Measurements from ENCODE around the gene APH1B. TPM values are rescaled to one million over a fixed set of nuclear protein-coding genes. Genes with fewer than 3 reads are reported as not detected.
A peak's percentile ranks its signal among the peaks of the same experiment; 100 is the strongest.

APH1B gene
- total RNA-seq, 1 donor from 2014 or later: 17.0 TPM

DNA sequence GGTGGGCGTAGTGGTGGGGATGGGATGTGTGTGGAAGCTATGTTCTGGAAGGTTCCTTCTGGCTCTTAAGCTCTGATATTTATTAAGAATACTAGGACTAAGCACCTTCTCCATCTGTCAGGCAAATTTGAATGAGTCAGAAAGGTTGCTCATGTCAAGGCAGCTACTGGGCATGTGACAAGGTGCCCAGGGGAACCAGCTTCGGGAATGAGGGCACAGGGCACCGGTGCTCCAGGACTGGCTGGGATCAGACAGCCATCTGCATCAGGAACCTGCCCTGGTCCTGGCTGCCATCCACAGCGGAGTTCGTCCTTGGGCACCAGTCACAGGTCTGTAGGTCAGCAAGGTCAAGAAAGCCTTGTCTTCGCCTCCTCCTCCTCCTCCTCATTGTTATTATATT, 71.8 kb downstream of the APH1B start:
- Histone ChIP-seq H3K9me3 (no peaks in the 10 kb centered on the region), H3K36me3 (no peaks in the 10 kb centered on the region), H3K4me1 (peaks cover 0 to 22% of the 10 kb centered on the region in 2 donors), H3K27me3 (no peaks in the 10 kb centered on the region), H3K4me3 (no peak overlapping the region), H3K27ac (peak overlapping the region; percentile 65 to 66)
- DNase-seq (ENCODE audit: low spot score in 2 of 2): no peak
- TF ChIP-seq, protein P1, sequence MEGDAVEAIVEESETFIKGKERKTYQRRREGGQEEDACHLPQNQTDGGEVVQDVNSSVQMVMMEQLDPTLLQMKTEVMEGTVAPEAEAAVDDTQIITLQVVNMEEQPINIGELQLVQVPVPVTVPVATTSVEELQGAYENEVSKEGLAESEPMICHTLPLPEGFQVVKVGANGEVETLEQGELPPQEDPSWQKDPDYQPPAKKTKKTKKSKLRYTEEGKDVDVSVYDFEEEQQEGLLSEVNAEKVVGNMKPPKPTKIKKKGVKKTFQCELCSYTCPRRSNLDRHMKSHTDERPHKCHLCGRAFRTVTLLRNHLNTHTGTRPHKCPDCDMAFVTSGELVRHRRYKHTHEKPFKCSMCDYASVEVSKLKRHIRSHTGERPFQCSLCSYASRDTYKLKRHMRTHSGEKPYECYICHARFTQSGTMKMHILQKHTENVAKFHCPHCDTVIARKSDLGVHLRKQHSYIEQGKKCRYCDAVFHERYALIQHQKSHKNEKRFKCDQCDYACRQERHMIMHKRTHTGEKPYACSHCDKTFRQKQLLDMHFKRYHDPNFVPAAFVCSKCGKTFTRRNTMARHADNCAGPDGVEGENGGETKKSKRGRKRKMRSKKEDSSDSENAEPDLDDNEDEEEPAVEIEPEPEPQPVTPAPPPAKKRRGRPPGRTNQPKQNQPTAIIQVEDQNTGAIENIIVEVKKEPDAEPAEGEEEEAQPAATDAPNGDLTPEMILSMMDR (IDR thresholded peaks at IDR 0.05): no peak
- intact Hi-C loops (cut with DNase I): loop anchor here (5.0 kb wide), 1 partner anchor 57 kb away; no protein-coding TSS in a partner anchor

DNA sequence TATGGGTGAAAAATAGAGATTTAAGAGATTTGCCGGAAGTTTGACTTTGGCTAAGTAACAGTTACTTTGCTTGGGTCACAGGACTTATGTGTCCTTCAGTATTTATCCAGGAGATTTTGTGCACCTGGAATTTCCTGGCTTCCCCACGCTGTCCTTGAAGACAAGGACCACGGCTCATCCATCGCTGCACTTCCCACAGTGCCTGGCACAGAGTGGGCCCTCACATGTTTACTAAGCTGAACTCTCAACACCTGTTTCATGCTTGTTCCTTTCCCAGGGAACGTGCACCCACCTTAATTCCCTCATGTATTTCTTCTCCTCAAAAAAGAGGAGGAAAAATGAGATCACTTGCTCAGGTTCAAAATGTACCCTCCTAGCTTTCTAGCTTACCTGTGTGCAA, 72.2 kb downstream of the APH1B start:
- Histone ChIP-seq H3K36me3 (no peaks in the 10 kb centered on the region), H3K27ac (peak overlapping the region; percentile 59 to 66), H3K27me3 (no peaks in the 10 kb centered on the region), H3K4me3 (no peak overlapping the region), H3K9me3 (no peaks in the 10 kb centered on the region), H3K4me1 (peaks cover 0 to 22% of the 10 kb centered on the region in 2 donors)
- TF ChIP-seq, protein P1 (IDR thresholded peaks at IDR 0.05): no peak
- intact Hi-C loops (cut with DNase I): loop anchor here (5.0 kb wide), 1 partner anchor 57 kb away; no protein-coding TSS in a partner anchor
- DNase-seq (ENCODE audit: low spot score in 2 of 2): no peak

- no peak for DNase-seq (ENCODE audit: low spot score in 2 of 2)
- Histone ChIP-seq H3K27me3 (no peaks in the 10 kb centered on the region), H3K36me3 (no peaks in the 10 kb centered on the region), H3K9me3 (no peaks in the 10 kb centered on the region), H3K4me1 (peaks cover 0 to 22% of the 10 kb centered on the region in 2 donors), H3K27ac (peak overlapping the region; percentile 59 to 66), H3K4me3 (no peak overlapping the region)
- TF ChIP-seq, protein P1 (IDR thresholded peaks at IDR 0.05): no peak
- intact Hi-C loops (cut with DNase I): no loop called here
These were observed 72.8 kb downstream of the APH1B start for GRCh38 chr15:63350178-63350621.

DNA sequence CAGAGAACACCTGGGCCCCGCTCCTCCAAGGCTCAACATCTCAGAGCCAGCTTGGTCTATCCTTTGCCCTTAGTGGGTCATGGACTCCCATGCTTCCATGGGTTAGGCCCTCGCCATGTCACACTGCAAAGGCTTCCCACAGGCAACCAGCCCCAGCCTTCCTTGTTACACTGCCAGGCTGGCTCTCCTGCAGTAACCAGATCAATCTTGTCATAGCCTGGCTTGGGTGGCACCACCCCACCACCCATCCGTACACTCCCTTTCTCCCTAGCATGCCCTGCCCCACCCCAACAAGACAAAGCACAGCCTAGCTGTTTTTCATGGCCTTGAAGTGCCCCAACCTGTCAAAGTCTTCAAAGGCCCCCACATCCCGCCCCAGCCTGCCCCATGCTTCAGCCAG, 73.8 kb downstream of the APH1B start:
- H3K9me3 ChIP-seq: no peaks in the 10 kb centered on the region
- TF ChIP-seq, protein P1 (IDR thresholded peaks at IDR 0.05): no peak
- H3K27ac ChIP-seq: no peak overlapping the region
- DNase-seq (ENCODE audit: low spot score in 2 of 2): no peak
- H3K36me3 ChIP-seq: no peaks in the 10 kb centered on the region
- H3K4me1 ChIP-seq: peaks cover 0 to 22% of the 10 kb centered on the region in 2 donors
- H3K27me3 ChIP-seq: no peaks in the 10 kb centered on the region
- intact Hi-C loops (cut with DNase I): no loop called here
- H3K4me3 ChIP-seq: no peak overlapping the region

DNA sequence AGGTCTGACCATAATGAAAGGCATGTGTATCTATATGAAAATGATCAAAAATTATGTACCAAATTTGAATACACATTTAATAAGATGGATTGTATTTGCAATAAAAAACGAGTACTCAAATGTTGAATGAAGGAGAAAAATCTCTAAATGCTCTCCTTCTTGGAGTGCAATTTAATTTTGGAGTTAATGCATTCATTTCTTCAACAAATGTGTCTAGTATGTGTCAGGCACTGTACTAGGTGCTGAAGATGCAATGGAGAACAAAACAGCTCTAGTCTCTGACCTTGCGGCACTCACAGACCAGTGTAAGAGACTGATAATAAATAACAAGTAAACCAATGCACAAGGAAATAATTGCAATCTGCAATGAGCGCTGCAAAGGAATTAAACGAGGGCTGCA, 75.4 kb downstream of the APH1B start:
- intact Hi-C loops (cut with DNase I): no loop called here

More for the DNA sequence above, 75.4 kb downstream of the APH1B start:
- Histone ChIP-seq H3K4me3 (no peak overlapping the region), H3K27me3 (no peaks in the 10 kb centered on the region), H3K36me3 (no peaks in the 10 kb centered on the region), H3K27ac (no peak overlapping the region), H3K9me3 (no peaks in the 10 kb centered on the region), H3K4me1 (peaks cover 0 to 22% of the 10 kb centered on the region in 2 donors)
- DNase-seq (ENCODE audit: low spot score in 2 of 2): no peak
- TF ChIP-seq, protein P1 (IDR thresholded peaks at IDR 0.05): no peak
